ENCODE results near the gene FXR1. TPM values are rescaled to one million over a fixed set of nuclear protein-coding genes. Genes with fewer than 3 reads are reported as not detected.

Gene FXR1
- total and polyA plus RNA-seq, 2 of the 4 experiments (the other 2 are of a cell fraction), result 110 to 182 TPM

DNA sequence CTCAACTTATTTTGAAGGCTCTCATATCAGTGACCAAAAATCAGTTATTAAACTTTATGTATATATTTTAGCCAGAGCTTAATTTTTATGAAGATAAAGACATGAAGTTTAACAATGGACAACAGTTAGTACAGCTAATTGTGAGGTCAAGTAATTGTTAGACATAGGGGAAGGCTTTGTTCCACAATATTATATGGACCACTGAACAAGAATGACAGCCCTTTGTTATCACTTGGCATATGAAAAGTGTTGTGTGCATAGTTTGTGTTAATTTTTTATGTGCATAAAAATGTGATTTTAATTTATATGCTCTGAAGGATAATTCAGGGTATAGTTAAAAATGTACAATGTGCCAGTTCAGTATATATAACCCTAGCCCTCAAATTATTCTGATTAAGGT lies 65.0 kb downstream of the FXR1 start:
- no TSS peak for BruUV-seq (replicated peaks)

More for the DNA sequence above, 65.0 kb downstream of the FXR1 start:
- Histone ChIP-seq H2BK15ac (ENCODE audit: low read depth, low read length) (no peak overlapping the region), H4K20me1 (ENCODE audit: insufficient read depth, low read length) (no peaks in the 10 kb centered on the region), H3K56ac (ENCODE audit: extremely low read depth, insufficient read depth, low read length) (no peak overlapping the region), H4K5ac (ENCODE audit: low read depth, low read length) (no peak overlapping the region), H3K4me3 (ENCODE audit: insufficient read depth, low read depth, low read length) (no peak overlapping the region), H3K9ac (ENCODE audit: low read depth, low read length) (no peak overlapping the region), H2BK5ac (ENCODE audit: low read depth, low read length, poor library complexity, severe bottlenecking) (no peak overlapping the region), H4K8ac (ENCODE audit: low read depth in 2 of 2, low read length in 2 of 2) (no peak overlapping the region), H3K9me3 (ENCODE audit: control insufficient read depth, insufficient read depth, low read length) (no peaks in the 10 kb centered on the region), H3K4me1 (ENCODE audit: control insufficient read depth, insufficient read depth, low read length) (no peaks in the 10 kb centered on the region), H3K4me2 (ENCODE audit: low read depth, low read length) (no peak overlapping the region), H3K4ac (ENCODE audit: low read depth, low read length) (no peak overlapping the region), H2BK120ac (ENCODE audit: low read depth, low read length) (no peak overlapping the region), H3K27ac (ENCODE audit: insufficient read depth, low read length) (no peak overlapping the region), H2BK20ac (ENCODE audit: low read depth, low read length) (no peak overlapping the region), H3K79me1 (ENCODE audit: low read depth in 1 of 2, low read length in 2 of 2) (peaks cover 5 to 6% of the 10 kb centered on the region in 2 experiments; a peak in 2 of 4 replicates), H3K14ac (replicated peaks; ENCODE audit: low read depth, low read length) (no peak overlapping the region), H3K9me1 (ENCODE audit: insufficient read depth, low read length) (0 out of 2 replicates have a peak, but pooled peaks cover 4% of the 10 kb centered on the region), H2AK5ac (ENCODE audit: low read depth, low read length) (no peak overlapping the region), H3K23ac (ENCODE audit: low read depth, low read length) (no peak overlapping the region), H3K27me3 (ENCODE audit: control insufficient read depth, insufficient read depth, low read length) (no peaks in the 10 kb centered on the region), H4K91ac (ENCODE audit: insufficient read depth, low read depth, low read length) (no peak overlapping the region), H2AK9ac (replicated peaks; ENCODE audit: low read depth, low read length, poor library complexity) (no peak overlapping the region), H3K18ac (ENCODE audit: low read depth, low read length) (no peak overlapping the region), H3K36me3 (ENCODE audit: control insufficient read depth, insufficient read depth, low read length) (peaks cover 13% of the 10 kb centered on the region), H2AFZ (replicated peaks; ENCODE audit: low read length, poor library complexity) (no peak overlapping the region)
- TF ChIP-seq MAFK (IDR thresholded peaks at IDR 0.05; ENCODE audit: low read depth, low read length) (no peak), NFE2L2 (IDR thresholded peaks at IDR 0.05; ENCODE audit: low read depth, low read length) (no peak), CHD1 (IDR thresholded peaks at IDR 0.05; ENCODE audit: low read depth, low read length) (no peak), FOS (IDR thresholded peaks at IDR 0.05; ENCODE audit: low read depth, low read length) (no peak), RCOR1 (IDR thresholded peaks at IDR 0.05; ENCODE audit: insufficient replicate concordance, low read length) (no peak), CEBPB (IDR thresholded peaks at IDR 0.05; ENCODE audit: low read depth, low read length) (no peak), RAD21 (IDR thresholded peaks at IDR 0.05; ENCODE audit: low read length) (no peak), MAZ (IDR thresholded peaks at IDR 0.05; ENCODE audit: borderline replicate concordance, low read depth, low read length) (no peak), SMC3 (IDR thresholded peaks at IDR 0.05; ENCODE audit: low read depth, low read length) (no peak), BHLHE40 (IDR thresholded peaks at IDR 0.05; ENCODE audit: low read depth, low read length) (no peak), RFX5 (IDR thresholded peaks at IDR 0.05; ENCODE audit: low read depth, low read length) (no peak), MXI1 (IDR thresholded peaks at IDR 0.05; ENCODE audit: borderline replicate concordance, low read depth, low read length) (no peak)
- TF ChIP-seq, protein P1, sequence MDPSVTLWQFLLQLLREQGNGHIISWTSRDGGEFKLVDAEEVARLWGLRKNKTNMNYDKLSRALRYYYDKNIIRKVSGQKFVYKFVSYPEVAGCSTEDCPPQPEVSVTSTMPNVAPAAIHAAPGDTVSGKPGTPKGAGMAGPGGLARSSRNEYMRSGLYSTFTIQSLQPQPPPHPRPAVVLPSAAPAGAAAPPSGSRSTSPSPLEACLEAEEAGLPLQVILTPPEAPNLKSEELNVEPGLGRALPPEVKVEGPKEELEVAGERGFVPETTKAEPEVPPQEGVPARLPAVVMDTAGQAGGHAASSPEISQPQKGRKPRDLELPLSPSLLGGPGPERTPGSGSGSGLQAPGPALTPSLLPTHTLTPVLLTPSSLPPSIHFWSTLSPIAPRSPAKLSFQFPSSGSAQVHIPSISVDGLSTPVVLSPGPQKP (IDR thresholded peaks at IDR 0.05; ENCODE audit: borderline replicate concordance, low read depth, low read length), result no peak
- TF ChIP-seq, protein P2, sequence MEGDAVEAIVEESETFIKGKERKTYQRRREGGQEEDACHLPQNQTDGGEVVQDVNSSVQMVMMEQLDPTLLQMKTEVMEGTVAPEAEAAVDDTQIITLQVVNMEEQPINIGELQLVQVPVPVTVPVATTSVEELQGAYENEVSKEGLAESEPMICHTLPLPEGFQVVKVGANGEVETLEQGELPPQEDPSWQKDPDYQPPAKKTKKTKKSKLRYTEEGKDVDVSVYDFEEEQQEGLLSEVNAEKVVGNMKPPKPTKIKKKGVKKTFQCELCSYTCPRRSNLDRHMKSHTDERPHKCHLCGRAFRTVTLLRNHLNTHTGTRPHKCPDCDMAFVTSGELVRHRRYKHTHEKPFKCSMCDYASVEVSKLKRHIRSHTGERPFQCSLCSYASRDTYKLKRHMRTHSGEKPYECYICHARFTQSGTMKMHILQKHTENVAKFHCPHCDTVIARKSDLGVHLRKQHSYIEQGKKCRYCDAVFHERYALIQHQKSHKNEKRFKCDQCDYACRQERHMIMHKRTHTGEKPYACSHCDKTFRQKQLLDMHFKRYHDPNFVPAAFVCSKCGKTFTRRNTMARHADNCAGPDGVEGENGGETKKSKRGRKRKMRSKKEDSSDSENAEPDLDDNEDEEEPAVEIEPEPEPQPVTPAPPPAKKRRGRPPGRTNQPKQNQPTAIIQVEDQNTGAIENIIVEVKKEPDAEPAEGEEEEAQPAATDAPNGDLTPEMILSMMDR (conservative IDR thresholded peaks at IDR 0.05; ENCODE audit: low read depth, low read length), result no peak
- TF ChIP-seq, protein P3, sequence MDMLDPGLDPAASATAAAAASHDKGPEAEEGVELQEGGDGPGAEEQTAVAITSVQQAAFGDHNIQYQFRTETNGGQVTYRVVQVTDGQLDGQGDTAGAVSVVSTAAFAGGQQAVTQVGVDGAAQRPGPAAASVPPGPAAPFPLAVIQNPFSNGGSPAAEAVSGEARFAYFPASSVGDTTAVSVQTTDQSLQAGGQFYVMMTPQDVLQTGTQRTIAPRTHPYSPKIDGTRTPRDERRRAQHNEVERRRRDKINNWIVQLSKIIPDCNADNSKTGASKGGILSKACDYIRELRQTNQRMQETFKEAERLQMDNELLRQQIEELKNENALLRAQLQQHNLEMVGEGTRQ (IDR thresholded peaks at IDR 0.05; ENCODE audit: low read depth, low read length), result no peak
- ChIA-PET POLR2A (ENCODE audit: unreplicated experiment) (no interaction called here), CTCF (no interaction called here)
- in situ Hi-C loops (cut with MboI; ENCODE audit: low sequenced_read_pairs), result no loop called here
- DNase-seq (no peak), ATAC-seq (ENCODE audit: low read depth) (no peak)
- dilution Hi-C loops (cut with HindIII; ENCODE audit: low sequenced_read_pairs, unreplicated experiment), result no loop called here
- intact Hi-C loops (cut with micrococcal nuclease), result loop anchor here (10.0 kb wide), 1 partner anchor 363 kb away; no protein-coding TSS in a partner anchor
